Ovary (tissue), 9 donors: ENCODE data around the gene MIER2. TPM values are rescaled to one million over a fixed set of nuclear protein-coding genes. Genes with fewer than 3 reads are reported as not detected.

Experiments
- DNase-seq, 5 donors: peaks; one replicate each; pipeline ENCODE4 v3.0.0-alpha.2; 2019 to 2020
- H3K27ac ChIP-seq, 2 donors: fragments of 200-600 bp; one replicate each; pipeline versions ENCODE4 v1.5.1 to v1.8.0; 2019 to 2022
- H3K27me3 ChIP-seq: fragments of 200-600 bp; one replicate; pipeline ENCODE4 v1.8.0; 2022
- H3K36me3 ChIP-seq: fragments of 200-600 bp; sonication (generic); one replicate; pipeline ENCODE4 v1.5.1; 2019
- H3K4me1 ChIP-seq: one replicate; pipeline ENCODE4 v1.8.1; 2013; ENCODE audit warnings: mild to moderate bottlenecking, moderate library complexity; ENCODE audit not compliant: insufficient read depth
- H3K4me3 ChIP-seq: fragments of 200-600 bp; sonication (generic); one replicate; pipeline ENCODE4 v1.5.1; 2017
- H3K9me3 ChIP-seq, 2 donors: fragments of 200-600 bp in 1 of 2; sonication (generic) in 1 of 2; one replicate each; pipeline versions ENCODE4 v1.5.1 to v1.8.1; 2013 to 2019; ENCODE audit warnings: mild to moderate bottlenecking in 1 of 2, moderate library complexity in 1 of 2
- EP300 ChIP-seq: sonication (generic); formaldehyde crosslinking; IDR thresholded peaks from one replicate; pipeline ENCODE4 v1.6.1; 2017; ENCODE audit warnings: antibody characterized with exemption
- POLR2A ChIP-seq: fragments of 450-650 bp; IDR thresholded peaks from one replicate; pipeline ENCODE4 v1.6.1; 2017; ENCODE audit warnings: antibody characterized with exemption, mild to moderate bottlenecking, moderate library complexity
- WGBS, 3 donors: extraction: QIAGEN DNeasy Blood & Tissue Kit in 1 of 3; methylation state at CpG; one replicate each; pipeline versions ENCODE4 v1.1.5 to v1.1.7; 2013 to 2017; 5-methylcytosine and 5-hydroxymethylcytosine counted together
- intact Hi-C, 4 donors: fragments of 100-400 bp; cut with DNase I; formaldehyde crosslinking; loops; one replicate each; pipeline versions ENCODE4 v1.11.0 to v1.15.1; 2022 to 2023
- polyA plus RNA-seq, 2 donors: library from polyadenylated mRNA; stranded (reverse); fragments of 200-250 nt in 1 of 2; fragments of 350-450 nt in 1 of 2; fragmentation: Illumina TruSeq in 1 of 2; extraction: RNeasy Lipid Tissue Mini Kit (QIAGEN cat#74804) in 1 of 2; gene quantifications; one replicate each; pipeline ENCODE4 v1.2.3, GENCODE V29; 2013 to 2014
- total RNA-seq, 7 donors: library from RNA; depleted of rRNA in 2 of 7; stranded (reverse); fragments of >200 nt in 2 of 7; fragmentation: NEBNext Ultra II Directional in 3 of 7; extraction: Animal tissue kit (Norgen Biotek cat#: 25700) in 3 of 7; gene quantifications; one replicate each; pipeline versions ENCODE4 v1.1.0 to v1.2.4, GENCODE V29; 2016 to 2023
- TF ChIP-seq, protein P1 (sequence below), 3 donors: fragments of 450-650 bp in 2 of 3; fragments of 200-600 bp in 1 of 3; IDR thresholded peaks; one replicate each; pipeline versions ENCODE4 v1.5.1 to v1.8.0; 2016 to 2022; ENCODE audit warnings: antibody characterized with exemption in 3 of 3, mild to moderate bottlenecking in 1 of 3
- donor health status: DM: no; HTN: no; CAD: no; lungs with moderate emphysema.
- donor health status: DM: no; HTN: no; CAD: no.
- donor health status: Bipolar disorder and iron deficiency.
- donor health status: DM: yes; HTN: yes; CAD: no.
- donor health status: DM: no; HTN: no; CAD: no.
- donor health status: DM: yes; HTN: yes; CAD: no.

Gene MIER2
- total and polyA plus RNA-seq, 9 donors: 9.8 to 29.6 (median 21.7) TPM

DNA sequence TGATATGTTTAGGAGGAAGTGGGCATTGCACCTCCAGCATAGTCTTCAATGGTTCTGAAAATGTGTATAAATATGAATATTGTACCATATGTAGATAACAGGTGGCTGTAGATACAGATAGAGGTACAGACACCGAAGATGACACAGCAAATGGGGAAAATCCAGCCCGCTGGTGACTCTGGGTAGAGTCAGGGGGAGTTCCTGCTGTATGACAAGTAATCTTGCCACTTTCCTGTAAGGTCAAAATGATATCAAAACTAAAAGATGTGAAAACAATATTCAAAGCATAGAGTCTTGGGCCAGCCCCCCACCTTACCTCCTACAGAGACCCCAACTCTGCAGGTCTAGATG is 46.6 kb upstream of the MIER2 start:
- 82 to 92% (median 83%) methylated on average over 2 of the region's 2 CpGs for WGBS, 3 donors

DNA sequence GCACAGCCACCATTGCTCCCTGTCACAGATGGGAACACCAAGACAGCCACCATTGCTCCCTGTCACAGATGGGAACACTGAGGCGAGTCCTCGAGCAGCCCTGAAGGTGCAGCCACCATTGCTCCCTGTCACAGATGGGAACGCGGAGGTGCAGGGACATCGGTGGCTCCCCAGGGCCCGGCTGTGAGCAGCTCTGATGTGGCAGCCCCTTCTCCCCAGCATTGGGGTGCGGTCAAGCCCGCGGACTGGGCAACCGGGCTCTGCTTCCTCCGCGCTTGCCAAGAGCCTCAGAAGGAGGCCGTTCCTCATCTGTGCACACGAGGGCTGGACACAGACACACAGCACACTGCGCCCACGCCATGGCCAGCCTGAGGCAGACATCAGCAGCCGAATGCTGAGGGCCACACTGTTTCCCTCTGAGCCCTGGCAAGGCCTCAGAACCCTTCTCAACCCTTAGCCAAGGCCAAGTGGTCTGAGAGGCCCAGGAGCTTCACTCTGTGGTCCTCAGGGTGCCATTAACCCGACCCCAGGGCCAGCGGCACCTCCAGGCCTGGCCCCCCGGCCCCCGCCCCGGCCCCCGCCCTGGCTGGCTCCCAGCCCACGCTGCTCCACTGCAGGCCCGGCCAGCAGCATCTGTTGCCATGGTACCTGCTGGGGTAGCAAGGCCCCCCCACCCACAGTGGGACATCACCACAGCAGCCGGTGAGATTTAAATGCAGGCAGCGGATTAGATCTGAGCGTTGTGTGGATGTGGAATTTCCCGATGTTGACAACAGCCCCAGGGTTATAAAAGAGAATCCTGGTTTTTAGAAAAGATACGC is 46.0 kb upstream of the MIER2 start:
- H3K27me3 ChIP-seq: no peaks in the 10 kb centered on the region
- 77 to 80% (median 78%) methylated on average over 28 to 30 of the region's 30 CpGs for WGBS, 3 donors
- no peaks in the 10 kb centered on the region for H3K4me1 ChIP-seq
- H3K4me3 ChIP-seq: no peak overlapping the region
- no peak for DNase-seq
- H3K27ac ChIP-seq: no peak overlapping the region
- H3K9me3 ChIP-seq: no peaks in the 10 kb centered on the region
- intact Hi-C loops: no loop called here
- TF ChIP-seq, protein P1, sequence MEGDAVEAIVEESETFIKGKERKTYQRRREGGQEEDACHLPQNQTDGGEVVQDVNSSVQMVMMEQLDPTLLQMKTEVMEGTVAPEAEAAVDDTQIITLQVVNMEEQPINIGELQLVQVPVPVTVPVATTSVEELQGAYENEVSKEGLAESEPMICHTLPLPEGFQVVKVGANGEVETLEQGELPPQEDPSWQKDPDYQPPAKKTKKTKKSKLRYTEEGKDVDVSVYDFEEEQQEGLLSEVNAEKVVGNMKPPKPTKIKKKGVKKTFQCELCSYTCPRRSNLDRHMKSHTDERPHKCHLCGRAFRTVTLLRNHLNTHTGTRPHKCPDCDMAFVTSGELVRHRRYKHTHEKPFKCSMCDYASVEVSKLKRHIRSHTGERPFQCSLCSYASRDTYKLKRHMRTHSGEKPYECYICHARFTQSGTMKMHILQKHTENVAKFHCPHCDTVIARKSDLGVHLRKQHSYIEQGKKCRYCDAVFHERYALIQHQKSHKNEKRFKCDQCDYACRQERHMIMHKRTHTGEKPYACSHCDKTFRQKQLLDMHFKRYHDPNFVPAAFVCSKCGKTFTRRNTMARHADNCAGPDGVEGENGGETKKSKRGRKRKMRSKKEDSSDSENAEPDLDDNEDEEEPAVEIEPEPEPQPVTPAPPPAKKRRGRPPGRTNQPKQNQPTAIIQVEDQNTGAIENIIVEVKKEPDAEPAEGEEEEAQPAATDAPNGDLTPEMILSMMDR (IDR thresholded peaks at IDR 0.05): no peak
- TF ChIP-seq POLR2A: no peak
- no peak for TF ChIP-seq EP300
- H3K36me3 ChIP-seq: no peaks in the 10 kb centered on the region

More for the DNA sequence above, 46.6 kb upstream of the MIER2 start:
- intact Hi-C loops: no loop called here
- Histone ChIP-seq H3K36me3 (no peaks in the 10 kb centered on the region), H3K4me1 (no peaks in the 10 kb centered on the region), H3K4me3 (no peak overlapping the region), H3K27ac (no peak overlapping the region), H3K27me3 (no peaks in the 10 kb centered on the region), H3K9me3 (no peaks in the 10 kb centered on the region)
- no peak for DNase-seq
- TF ChIP-seq, protein P1 (IDR thresholded peaks at IDR 0.05): no peak
- TF ChIP-seq POLR2A (no peak), EP300 (no peak)

DNA sequence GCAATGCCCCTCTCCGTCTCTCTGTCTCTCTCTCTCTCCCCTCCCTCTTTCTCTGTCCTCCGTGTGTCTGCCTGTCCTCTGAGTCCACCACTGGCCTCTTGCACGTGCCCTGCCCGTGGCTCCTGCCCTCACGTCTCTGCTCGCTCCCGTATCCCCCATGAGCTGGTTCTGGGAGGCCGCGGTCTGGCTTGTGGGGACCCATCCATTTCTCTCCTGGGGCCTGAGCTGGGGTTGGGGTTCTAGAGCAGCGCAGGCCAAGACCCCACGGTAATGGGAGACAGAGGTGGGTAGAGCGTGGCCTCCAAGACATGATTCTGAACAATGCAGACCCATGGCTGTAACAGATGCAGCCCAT is 45.3 kb upstream of the MIER2 start:
- H3K4me1 ChIP-seq: no peaks in the 10 kb centered on the region
- H3K4me3 ChIP-seq: no peak overlapping the region
- no peak overlapping the region for H3K27ac ChIP-seq
- no peaks in the 10 kb centered on the region for H3K36me3 ChIP-seq
- no peaks in the 10 kb centered on the region for H3K27me3 ChIP-seq
- TF ChIP-seq EP300: no peak
- TF ChIP-seq, protein P1 (IDR thresholded peaks at IDR 0.05): no peak
- TF ChIP-seq POLR2A: no peak
- DNase-seq: no peak
- 80 to 83% (median 81%) methylated on average over 12 of the region's 12 CpGs for WGBS, 3 donors
- intact Hi-C loops: no loop called here
- no peaks in the 10 kb centered on the region for H3K9me3 ChIP-seq

- Histone ChIP-seq H3K9me3 (no peaks in the 10 kb centered on the region), H3K27me3 (no peaks in the 10 kb centered on the region), H3K36me3 (no peaks in the 10 kb centered on the region), H3K4me3 (no peak overlapping the region), H3K27ac (no peak overlapping the region), H3K4me1 (no peaks in the 10 kb centered on the region)
- DNase-seq: no peak
- intact Hi-C loops: no loop called here
- WGBS, 3 donors: 55 to 65% (median 62%) methylated on average over 21 of the region's 21 CpGs
- TF ChIP-seq POLR2A (no peak), EP300 (no peak)
- TF ChIP-seq, protein P1 (IDR thresholded peaks at IDR 0.05): no peak
Measured at GRCh38 chr19:389255-389934, 44.8 kb upstream of the MIER2 start.
